Right cardiac atrium (tissue), 5 donors: ENCODE results near the gene FERMT2. TPM values are rescaled to one million over a fixed set of nuclear protein-coding genes. Genes with fewer than 3 reads are reported as not detected.

Experiments
- ATAC-seq, 2 donors: fragments of 200-7000 bp; cut with Tn5 transposase; one replicate each; pipeline versions ENCODE4 v1.8.0 to v1.9.1; 2020; ENCODE audit warnings: moderate library complexity in 2 of 2, mild to moderate bottlenecking in 1 of 2
- DNase-seq, 3 donors: peaks; one replicate each; pipeline ENCODE4 v3.0.0-alpha.2; 2020
- H3K27ac ChIP-seq: one replicate; pipeline ENCODE4 v1.5.1; 2013; ENCODE audit warnings: mild to moderate bottlenecking, low read length, control low read depth, moderate library complexity
- H3K27me3 ChIP-seq: one replicate; pipeline ENCODE4 v1.6.1; 2013; ENCODE audit not compliant: control insufficient read depth, insufficient read depth
- H3K4me1 ChIP-seq: one replicate; pipeline ENCODE4 v1.6.1; 2013; ENCODE audit warnings: low read length; ENCODE audit not compliant: control insufficient read depth, insufficient read depth
- H3K4me3 ChIP-seq: one replicate; pipeline ENCODE4 v1.5.1; 2013; ENCODE audit warnings: low read length, control low read depth
- H3K9me3 ChIP-seq: one replicate; pipeline ENCODE4 v1.6.1; 2013; ENCODE audit warnings: low read length; ENCODE audit not compliant: control insufficient read depth
- WGBS: extraction: QIAGEN DNeasy Blood & Tissue Kit; methylation state at CpG from one replicate; pipeline ENCODE4 v1.1.7; 2013; 5-methylcytosine and 5-hydroxymethylcytosine counted together
- intact Hi-C, 4 donors: fragments of 100-400 bp; cut with DNase I; formaldehyde crosslinking; loops; one replicate each; pipeline versions ENCODE4 v1.11.0 to v1.14.0; 2022 to 2023
- polyA plus RNA-seq: library from polyadenylated mRNA; stranded (reverse); fragments of 200-250 nt; gene quantifications from one replicate; pipeline ENCODE4 v1.2.3, GENCODE V29; 2013
- total RNA-seq, 4 donors: library from RNA; stranded (reverse); fragmentation: NEBNext Ultra II Directional; extraction: Animal tissue kit (Norgen Biotek cat#: 25700); gene quantifications; one replicate each; pipeline ENCODE4 v1.2.1, GENCODE V29; 2021
- donor health status: healthy with polysubstance abuse.
- donor health status: DM: no; HTN: yes; CAD: no.
- donor health status: DM: no; HTN: no; CAD: no.
- donor health status: DM: no; HTN: yes; CAD: no; lungs with severe emphysema.
- donor health status: DM: yes; HTN: yes; CAD: no.

Gene FERMT2
- total and polyA plus RNA-seq, 5 donors, result 48.8 to 180 (median 111) TPM

DNA sequence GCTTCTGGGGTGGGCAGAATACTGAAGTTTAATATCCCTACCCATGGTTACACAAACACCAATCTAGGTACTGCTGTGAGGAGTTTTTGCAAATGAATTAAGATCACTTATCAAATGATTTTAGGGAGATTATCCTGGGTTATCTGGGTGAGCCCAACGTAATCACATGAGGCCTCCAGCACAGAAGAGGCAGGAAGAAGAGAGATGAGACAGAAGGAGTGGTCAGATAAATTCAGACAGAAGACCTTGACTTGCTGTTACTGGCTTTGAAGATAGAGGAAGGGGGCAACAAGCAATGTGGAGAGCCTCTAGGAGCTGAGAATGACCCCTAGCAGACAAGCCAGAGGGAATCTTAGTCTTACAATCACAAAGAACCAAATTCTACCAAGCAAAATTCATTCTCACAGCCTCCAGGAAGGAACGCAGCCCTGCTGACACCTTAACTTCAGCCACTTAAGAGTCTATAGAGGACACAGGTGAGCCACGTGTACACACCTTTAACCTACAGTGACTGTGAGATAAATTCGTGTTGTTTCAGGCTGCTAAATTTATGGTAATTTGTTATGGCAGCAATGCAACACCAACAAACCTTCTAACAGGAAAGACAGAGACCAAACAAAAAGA, 49.4 kb downstream of the FERMT2 start:
- peaks cover 10% of the 10 kb centered on the region for H3K4me1 ChIP-seq
- no peaks in the 10 kb centered on the region for H3K27me3 ChIP-seq
- no peak for DNase-seq
- no peak for ATAC-seq
- 62% methylated on average over 4 of the region's 4 CpGs for WGBS
- intact Hi-C loops, result no loop called here
- no peak overlapping the region for H3K27ac ChIP-seq
- no peak overlapping the region for H3K4me3 ChIP-seq
- no peaks in the 10 kb centered on the region for H3K9me3 ChIP-seq

DNA sequence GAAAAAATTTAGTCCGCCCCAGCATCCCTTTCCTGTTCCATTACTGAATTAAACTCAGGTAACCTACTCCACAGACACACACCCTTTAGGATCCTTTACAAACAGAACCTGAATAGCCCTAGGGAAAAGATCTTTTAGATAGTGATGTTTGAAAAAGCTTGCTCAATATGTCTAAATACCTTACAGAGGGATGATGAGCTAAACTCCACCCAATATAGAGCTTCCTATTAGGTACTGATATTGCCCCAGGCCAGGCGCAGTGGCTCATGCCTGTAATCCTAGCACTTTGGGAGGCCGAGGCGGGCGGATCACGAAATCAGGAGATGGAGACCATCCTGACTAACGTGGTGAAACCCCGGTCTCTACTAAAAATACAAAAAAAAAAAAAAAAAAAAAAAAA, 50.1 kb downstream of the FERMT2 start:
- intact Hi-C loops, result no loop called here
- Histone ChIP-seq H3K4me3 (no peak overlapping the region), H3K27me3 (no peaks in the 10 kb centered on the region), H3K27ac (no peak overlapping the region), H3K4me1 (peaks cover 6% of the 10 kb centered on the region), H3K9me3 (no peaks in the 10 kb centered on the region)
- no peak for ATAC-seq
- 85% methylated on average over 8 of the region's 8 CpGs for WGBS
- no peak for DNase-seq

DNA sequence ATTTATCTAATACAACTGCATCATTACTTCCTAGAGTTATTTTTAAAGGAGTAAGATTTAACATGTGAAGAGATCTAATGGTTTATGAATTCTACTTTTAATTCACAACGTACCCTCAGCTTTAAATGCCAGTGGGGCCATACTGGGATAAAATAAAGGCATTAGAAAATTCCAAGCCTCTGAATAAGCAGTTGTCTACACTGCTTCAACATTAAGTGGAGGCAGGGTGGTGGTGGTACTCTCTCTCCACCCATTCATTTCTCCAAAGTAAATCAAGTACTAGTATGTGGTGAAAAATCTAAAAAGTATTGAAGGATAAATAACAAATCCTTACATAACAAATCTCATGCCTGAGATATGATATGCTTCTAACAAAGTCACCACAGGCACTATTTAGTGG, 52.4 kb downstream of the FERMT2 start:
- intact Hi-C loops, result loop anchor here in 1 of 4 donors (10.0 kb wide), 1 partner anchor 46 kb away; no protein-coding TSS in a partner anchor
- Histone ChIP-seq H3K27ac (no peak overlapping the region), H3K9me3 (no peaks in the 10 kb centered on the region), H3K4me1 (peaks cover 6% of the 10 kb centered on the region), H3K27me3 (no peaks in the 10 kb centered on the region), H3K4me3 (no peak overlapping the region)
- no peak for DNase-seq
- WGBS, result 63% methylated on average over 1 of the region's 1 CpG
- ATAC-seq, result no peak

DNA sequence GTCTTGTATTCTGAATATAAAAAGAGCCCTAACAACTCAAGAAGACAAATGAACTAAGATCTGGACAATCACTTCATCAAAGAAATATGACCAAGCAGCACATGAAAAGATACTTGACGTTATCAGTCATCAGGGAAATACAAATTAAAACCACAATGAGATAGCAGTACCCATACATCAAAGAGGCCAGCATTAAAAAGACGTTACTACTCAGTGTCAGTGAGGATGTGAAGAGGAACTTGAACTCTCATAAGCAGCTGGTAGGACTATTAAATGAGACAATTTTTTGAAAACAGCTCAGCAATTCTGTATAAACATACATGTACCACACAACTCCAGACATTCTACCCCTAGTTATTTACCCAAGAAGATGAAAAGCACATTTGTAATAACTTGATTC, 55.9 kb downstream of the FERMT2 start:
- no peak for ATAC-seq
- H3K4me3 ChIP-seq, result no peak overlapping the region
- H3K4me1 ChIP-seq, result peaks cover 1% of the 10 kb centered on the region
- no peak for DNase-seq
- no peaks in the 10 kb centered on the region for H3K27me3 ChIP-seq
- intact Hi-C loops, result loop anchor here in 1 of 4 donors (10.0 kb wide), 1 partner anchor 50 kb away; no protein-coding TSS in a partner anchor
- H3K9me3 ChIP-seq, result no peaks in the 10 kb centered on the region
- WGBS, result 20% methylated on average over 2 of the region's 2 CpGs
- H3K27ac ChIP-seq, result no peak overlapping the region

DNA sequence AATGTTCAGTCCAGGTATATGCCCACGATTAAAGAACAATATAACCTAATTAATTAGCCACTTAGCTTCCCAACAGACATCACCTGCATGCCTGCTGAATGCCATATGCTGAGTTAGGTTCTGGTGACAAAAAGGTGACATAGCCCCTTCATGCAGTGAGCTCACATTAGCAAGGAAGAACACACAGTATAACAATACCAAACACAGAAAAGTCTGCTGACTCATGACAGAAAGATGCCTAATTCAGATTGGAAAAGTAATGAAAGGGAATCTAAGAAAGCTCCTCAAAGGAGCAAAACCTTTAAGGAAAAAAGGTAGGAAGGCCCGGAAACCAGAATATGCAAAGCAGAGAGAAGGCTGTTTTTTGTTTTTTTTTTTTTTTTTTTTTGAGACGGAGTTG, 59.0 kb downstream of the FERMT2 start:
- Histone ChIP-seq H3K4me3 (no peak overlapping the region), H3K9me3 (no peaks in the 10 kb centered on the region), H3K4me1 (peaks cover 3% of the 10 kb centered on the region), H3K27me3 (no peaks in the 10 kb centered on the region), H3K27ac (no peak overlapping the region)
- DNase-seq, result no peak
- no peak for ATAC-seq
- 91% methylated on average over 3 of the region's 3 CpGs for WGBS
- intact Hi-C loops, result loop anchor here in 1 of 4 donors (10.0 kb wide), 1 partner anchor 53 kb away; no protein-coding TSS in a partner anchor

DNA sequence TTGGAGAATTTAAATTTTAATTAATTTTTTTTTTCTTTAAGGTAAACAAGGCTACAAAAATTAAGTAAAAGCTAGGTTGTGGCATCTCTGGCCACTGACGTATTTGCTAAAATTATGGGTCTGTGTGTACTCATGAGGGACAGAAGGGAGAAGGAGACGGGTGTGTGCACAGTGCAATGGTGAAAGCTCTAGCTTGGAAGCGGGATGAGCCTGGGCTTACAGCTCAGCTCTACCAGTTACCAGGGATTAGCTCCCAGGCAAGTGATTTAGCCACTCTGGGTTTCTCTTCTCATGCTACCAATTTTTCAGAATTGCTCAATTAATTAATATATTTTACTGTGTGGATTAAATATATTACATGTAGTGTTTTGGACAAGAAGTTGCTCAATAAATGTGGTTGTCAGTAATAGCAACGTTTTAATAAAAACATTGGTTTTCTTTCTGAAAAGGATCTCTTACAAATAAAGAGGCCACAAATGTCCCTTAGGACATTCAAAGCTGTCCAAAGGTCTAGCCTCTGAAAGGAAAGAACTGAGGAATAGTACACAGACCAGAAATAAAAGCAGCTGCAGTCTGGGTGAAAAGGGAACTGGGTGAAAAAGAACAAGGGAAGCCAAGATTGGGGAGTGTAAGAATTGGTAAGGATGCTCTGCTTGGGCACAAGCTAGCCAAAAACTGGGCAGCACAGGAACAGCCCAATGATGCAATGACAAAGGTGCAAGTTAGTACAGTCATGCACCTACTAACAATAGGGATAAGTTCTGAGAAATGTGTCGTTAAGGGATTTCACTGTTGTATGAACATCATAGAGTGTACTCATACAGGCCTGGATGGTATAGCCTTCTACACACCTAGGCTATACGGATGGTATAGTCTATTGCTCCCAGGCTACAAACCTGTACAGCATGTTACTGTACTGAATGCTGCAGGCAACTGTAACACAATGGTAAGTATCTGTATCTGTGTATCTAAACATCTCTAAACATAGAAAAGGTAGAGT, 61.7 kb downstream of the FERMT2 start:
- WGBS, result 84% methylated on average over 6 of the region's 6 CpGs
- no peak overlapping the region for H3K27ac ChIP-seq
- H3K27me3 ChIP-seq, result no peaks in the 10 kb centered on the region
- ATAC-seq (no peak), DNase-seq (no peak)
- H3K9me3 ChIP-seq, result no peaks in the 10 kb centered on the region
- H3K4me3 ChIP-seq, result no peak overlapping the region
- intact Hi-C loops, result loop anchor here in 1 of 4 donors (10.0 kb wide), 1 partner anchor 56 kb away; no protein-coding TSS in a partner anchor
- H3K4me1 ChIP-seq, result peaks cover 2% of the 10 kb centered on the region

DNA sequence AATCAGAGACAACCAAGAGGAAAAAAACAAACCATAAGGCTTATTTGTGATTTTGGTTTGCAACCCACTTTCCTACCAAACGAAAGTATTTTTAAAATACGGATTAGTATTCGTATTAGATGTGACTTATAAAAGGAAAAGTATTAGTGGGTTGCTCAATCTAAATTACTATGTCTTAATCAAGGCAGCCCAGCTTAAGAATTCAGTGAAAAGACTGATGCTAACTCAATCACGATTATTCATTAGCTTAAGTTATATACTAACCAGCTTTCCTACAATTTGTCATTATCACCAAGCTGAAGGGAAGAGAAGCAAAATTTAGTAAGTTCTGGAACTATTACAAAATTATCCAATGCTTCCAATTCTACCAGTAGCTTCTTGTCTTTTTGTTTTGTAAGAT, 62.7 kb downstream of the FERMT2 start:
- Histone ChIP-seq H3K27me3 (no peaks in the 10 kb centered on the region), H3K9me3 (no peaks in the 10 kb centered on the region), H3K4me1 (peaks cover 2% of the 10 kb centered on the region), H3K4me3 (no peak overlapping the region), H3K27ac (no peak overlapping the region)
- intact Hi-C loops, result loop anchor here in 1 of 4 donors (10.0 kb wide), 1 partner anchor 57 kb away; no protein-coding TSS in a partner anchor
- DNase-seq (no peak), ATAC-seq (no peak)
- 92% methylated on average over 4 of the region's 4 CpGs for WGBS

DNA sequence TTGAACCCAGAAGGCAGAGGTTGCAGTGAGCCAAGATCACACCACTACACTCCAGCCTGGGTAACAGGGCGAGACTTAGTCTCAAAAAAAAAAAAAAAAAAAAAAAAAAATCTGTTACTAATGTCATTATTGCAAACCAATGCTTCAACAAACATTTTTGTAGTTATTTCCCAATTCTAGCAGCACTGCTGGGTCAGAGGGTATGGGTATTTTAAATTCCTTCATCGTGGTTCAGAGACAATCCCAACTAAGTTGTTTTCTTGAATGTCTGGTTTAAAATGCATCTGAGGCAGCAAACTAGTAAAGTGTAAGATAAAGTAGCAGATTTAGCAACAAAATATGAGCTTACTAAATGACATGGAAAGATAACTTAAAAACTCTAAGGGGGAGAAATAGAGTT, 65.6 kb downstream of the FERMT2 start:
- Histone ChIP-seq H3K9me3 (no peaks in the 10 kb centered on the region), H3K4me3 (no peak overlapping the region), H3K4me1 (peaks cover 2% of the 10 kb centered on the region), H3K27ac (no peak overlapping the region), H3K27me3 (no peaks in the 10 kb centered on the region)
- ATAC-seq, result no peak
- intact Hi-C loops, result loop anchor here in 1 of 4 donors (10.0 kb wide), 1 partner anchor 60 kb away; no protein-coding TSS in a partner anchor
- DNase-seq, result no peak
- 88% methylated on average over 2 of the region's 2 CpGs for WGBS

DNA sequence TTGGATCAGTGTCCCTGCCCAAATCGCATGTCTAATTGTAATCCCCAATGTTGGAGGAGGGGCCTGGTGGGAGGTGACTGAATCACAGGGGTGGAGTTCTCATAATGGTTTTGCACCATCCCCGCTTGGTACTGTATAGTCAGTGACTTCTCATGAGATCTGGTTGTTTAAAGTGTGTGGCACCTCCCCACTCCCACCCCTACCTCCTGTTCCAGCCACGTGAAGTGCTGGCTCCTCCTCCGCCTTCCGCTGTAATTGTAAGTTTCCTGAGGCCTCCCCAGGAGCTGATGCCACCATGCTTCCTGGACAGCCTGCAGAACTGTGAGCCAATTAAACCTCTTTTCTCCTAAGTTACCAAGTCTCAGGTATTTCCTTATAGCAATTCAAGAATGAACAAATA, 67.2 kb downstream of the FERMT2 start:
- 89% methylated on average over 5 of the region's 5 CpGs for WGBS
- no peaks in the 10 kb centered on the region for H3K9me3 ChIP-seq
- no peak overlapping the region for H3K27ac ChIP-seq
- H3K4me3 ChIP-seq, result no peak overlapping the region
- DNase-seq (no peak), ATAC-seq (no peak)
- H3K27me3 ChIP-seq, result no peaks in the 10 kb centered on the region
- intact Hi-C loops, result loop anchor here in 1 of 4 donors (10.0 kb wide), 1 partner anchor 61 kb away; no protein-coding TSS in a partner anchor
- peaks cover 3% of the 10 kb centered on the region for H3K4me1 ChIP-seq

DNA sequence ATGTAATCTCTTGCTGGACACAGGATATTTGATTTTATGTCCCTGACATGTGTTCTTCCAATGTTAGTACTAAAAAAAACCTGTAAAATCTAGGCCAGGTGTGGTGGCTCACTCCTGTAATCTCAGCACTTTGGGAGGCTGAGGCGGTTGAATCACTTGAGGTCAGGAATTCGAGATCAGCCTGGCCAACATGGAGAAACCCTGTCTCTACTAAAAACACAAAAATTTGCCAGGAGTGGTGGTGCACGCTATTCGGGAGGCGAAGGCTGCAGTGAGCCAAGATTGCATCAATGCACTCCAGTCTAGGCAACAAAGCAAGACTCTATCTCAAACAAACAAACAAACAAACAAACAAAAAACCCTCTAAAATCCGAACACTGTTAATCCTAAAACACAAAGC, 68.0 kb downstream of the FERMT2 start:
- Histone ChIP-seq H3K4me3 (no peak overlapping the region), H3K27ac (no peak overlapping the region), H3K4me1 (peaks cover 3% of the 10 kb centered on the region), H3K9me3 (no peaks in the 10 kb centered on the region), H3K27me3 (no peaks in the 10 kb centered on the region)
- intact Hi-C loops, result loop anchor here in 1 of 4 donors (10.0 kb wide), 1 partner anchor 62 kb away; no protein-coding TSS in a partner anchor
- no peak for ATAC-seq
- no peak for DNase-seq
- 88% methylated on average over 6 of the region's 6 CpGs for WGBS

DNA sequence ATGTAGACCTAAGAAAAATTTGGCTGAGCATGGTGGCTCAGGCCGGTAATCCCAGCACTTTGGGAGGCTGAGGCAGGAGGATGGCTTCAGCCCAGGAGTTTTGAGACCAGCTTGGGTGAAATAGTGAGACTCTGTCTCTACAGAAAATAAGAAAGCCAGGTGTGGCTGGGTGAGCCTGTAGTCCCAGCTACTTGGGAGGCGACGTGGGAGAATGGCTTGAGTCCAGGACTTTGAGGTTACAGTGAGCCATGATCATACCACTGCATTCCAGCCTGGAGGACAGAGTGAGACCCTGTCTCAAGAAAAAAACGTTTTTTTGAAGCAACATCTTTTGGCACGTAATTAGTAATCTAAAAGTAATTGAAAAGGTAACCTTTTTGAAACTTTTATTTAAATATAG, 70.9 kb downstream of the FERMT2 start:
- H3K4me1 ChIP-seq, result peaks cover 3% of the 10 kb centered on the region
- no peak overlapping the region for H3K27ac ChIP-seq
- no peak for DNase-seq
- no peaks in the 10 kb centered on the region for H3K9me3 ChIP-seq
- H3K4me3 ChIP-seq, result no peak overlapping the region
- intact Hi-C loops, result loop anchor here in 1 of 4 donors (10.0 kb wide), 1 partner anchor 65 kb away; no protein-coding TSS in a partner anchor
- 87% methylated on average over 5 of the region's 5 CpGs for WGBS
- H3K27me3 ChIP-seq, result no peaks in the 10 kb centered on the region
- peak in 1 of 2 donors; percentile 34 for ATAC-seq
